ENCODE results near the gene METTL2A.

GRCh38 chr17:62392908-62393307 is 30.8 kb upstream of the METTL2A start:
- no peak for TF ChIP-seq CTCF (conservative IDR thresholded peaks at IDR 0.05)
- TF ChIP-seq ZFX (IDR thresholded peaks at IDR 0.05) = no peak

Measured in C4-2B (cell line).